Measurements from ENCODE around the gene PLEKHD1.

The PLEKHD1 gene

GRCh38 chr14:69519204-69520100 is 34.9 kb downstream of the PLEKHD1 start:
- peak; percentile 94 for DNase-seq

GRCh38 chr14:69522026-69522425 is 37.5 kb downstream of the PLEKHD1 start:
- DNase-seq, result no peak

GRCh38 chr14:69525896-69526295 is 41.4 kb downstream of the PLEKHD1 start:
- no peak for DNase-seq

- DNase-seq, result no peak
Measured at GRCh38 chr14:69527635-69528034, 43.1 kb downstream of the PLEKHD1 start.

GRCh38 chr14:69528143-69528542 is 43.6 kb downstream of the PLEKHD1 start:
- no peak for DNase-seq

- DNase-seq, result no peak
Measured at GRCh38 chr14:69528930-69529329, 44.4 kb downstream of the PLEKHD1 start.

- no peak for DNase-seq
Measured at GRCh38 chr14:69529563-69529962, 45.0 kb downstream of the PLEKHD1 start.

GRCh38 chr14:69530095-69530494 is 45.6 kb downstream of the PLEKHD1 start:
- no peak for DNase-seq

- DNase-seq, result peak; percentile 94
Measured at GRCh38 chr14:69531135-69531534, 46.6 kb downstream of the PLEKHD1 start.

GRCh38 chr14:69532561-69533340 is 48.2 kb downstream of the PLEKHD1 start:
- no peak for DNase-seq

GRCh38 chr14:69535230-69535848 is 50.8 kb downstream of the PLEKHD1 start:
- peak; percentile 82 for DNase-seq

GRCh38 chr14:69536971-69537370 is 52.4 kb downstream of the PLEKHD1 start:
- no peak for DNase-seq

- no peak for DNase-seq
Measured at GRCh38 chr14:69537900-69538299, 53.4 kb downstream of the PLEKHD1 start.

- no peak for DNase-seq
Measured at GRCh38 chr14:69538766-69539165, 54.2 kb downstream of the PLEKHD1 start.

- no peak for DNase-seq
Measured at GRCh38 chr14:69539631-69540410, 55.3 kb downstream of the PLEKHD1 start.

- DNase-seq, result no peak
Measured at GRCh38 chr14:69540654-69541335, 56.3 kb downstream of the PLEKHD1 start.

GRCh38 chr14:69542311-69542710 is 57.8 kb downstream of the PLEKHD1 start:
- DNase-seq, result no peak

GRCh38 chr14:69543341-69544115 is 59.0 kb downstream of the PLEKHD1 start:
- DNase-seq, result peak; percentile 93

- no peak for DNase-seq
Measured at GRCh38 chr14:69547701-69548348, 63.3 kb downstream of the PLEKHD1 start.

GRCh38 chr14:69548566-69548965 is 64.0 kb downstream of the PLEKHD1 start:
- DNase-seq, result no peak

- DNase-seq, result no peak
Measured at GRCh38 chr14:69551511-69551910, 67.0 kb downstream of the PLEKHD1 start.
